GM12891 (cell line): ENCODE measurements around the gene PRR19.
"Not testable (repeated sequence)": the region's sequence is repeated elsewhere in the genome, so short reads cannot be mapped to it uniquely, and the experiment has no call there.

ENCODE experiments used
- DNase-seq: peaks from one replicate; pipeline ENCODE4 v3.0.0; 2011; ENCODE audit warnings: low spot score; ENCODE audit not compliant: insufficient read length
- FAIRE-seq: peaks from 2 replicates; lab custom pipeline; 2011; peaks lifted over from hg19 to GRCh38; lab: Jason Lieb, UNC
- PAX5 ChIP-seq: IDR thresholded peaks from 2 replicates; pipeline ENCODE4 v1.6.1; 2011; ENCODE audit warnings: low read length, moderate library complexity, mild to moderate bottlenecking; ENCODE audit not compliant: insufficient read depth, severe bottlenecking
- POLR2A ChIP-seq: IDR thresholded peaks from 2 replicates; pipeline ENCODE4 v1.6.1; 2011; ENCODE audit warnings: low read depth, low read length, control low read depth
- POLR2AphosphoS5 ChIP-seq: IDR thresholded peaks from 2 replicates; pipeline ENCODE4 v1.6.1; 2011; ENCODE audit warnings: low read depth, low read length, control low read depth
- POU2F2 ChIP-seq: IDR thresholded peaks from 2 replicates; pipeline ENCODE4 v1.6.1; 2011; ENCODE audit warnings: low read depth, mild to moderate bottlenecking, control low read depth, low read length, moderate library complexity
- SPI1 ChIP-seq: IDR thresholded peaks from 2 replicates; pipeline ENCODE4 v1.6.1; 2011; ENCODE audit warnings: low read depth, low read length, control low read depth
- TAF1 ChIP-seq: IDR thresholded peaks from 2 replicates; pipeline ENCODE4 v1.6.1; 2011; ENCODE audit warnings: low read depth, low read length, control low read depth

The PRR19 gene

DNA sequence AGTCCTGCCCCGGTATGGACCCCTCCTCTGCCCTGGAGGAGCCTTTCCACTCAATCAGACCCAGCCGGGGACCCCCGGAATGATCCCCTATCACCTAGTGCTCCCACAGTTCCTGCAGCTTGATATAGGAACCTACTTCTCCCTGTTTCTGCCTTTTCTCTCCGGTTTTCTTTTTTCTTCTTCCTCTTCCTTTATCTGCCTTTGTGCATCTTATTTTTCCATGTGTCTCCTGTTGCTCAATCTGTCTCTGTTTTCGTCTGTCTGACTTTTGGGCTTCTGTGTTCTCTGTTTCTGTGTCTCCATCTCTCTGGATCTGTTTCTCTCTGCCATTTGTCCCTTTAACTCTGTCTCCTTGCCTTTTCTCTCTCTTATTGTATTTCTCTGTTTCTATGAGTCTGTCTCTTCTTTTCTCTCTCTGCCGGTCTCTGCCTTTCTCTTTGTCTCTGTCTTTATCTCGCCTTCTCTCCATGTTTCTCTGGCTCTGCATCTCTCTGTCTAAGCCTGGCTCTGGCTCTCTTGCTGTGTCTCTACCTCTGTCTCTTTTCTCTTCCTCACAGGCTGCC, 33.5 kb downstream of the PRR19 start:
- no peak for FAIRE-seq
- DNase-seq = no peak
- TF ChIP-seq POU2F2 (no peak), TAF1 (no peak), PAX5 (no peak), POLR2A (no peak), POLR2AphosphoS5 (no peak), SPI1 (no peak)

DNA sequence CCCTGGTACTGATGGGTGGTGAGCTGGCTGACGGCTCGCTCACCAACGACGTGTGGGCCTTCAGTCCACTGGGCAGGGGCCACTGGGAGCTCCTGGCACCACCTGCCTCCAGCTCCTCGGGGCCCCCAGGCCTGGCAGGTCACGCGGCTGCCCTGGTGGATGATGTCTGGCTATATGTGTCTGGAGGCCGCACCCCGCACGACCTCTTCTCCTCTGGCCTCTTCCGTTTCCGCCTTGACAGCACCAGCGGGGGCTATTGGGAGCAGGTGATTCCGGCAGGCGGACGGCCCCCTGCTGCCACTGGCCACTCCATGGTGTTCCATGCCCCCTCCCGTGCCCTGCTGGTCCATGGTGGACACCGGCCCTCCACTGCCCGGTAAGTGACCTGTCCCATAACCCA, 34.0 kb downstream of the PRR19 start:
- no peak for DNase-seq
- no peak for FAIRE-seq
- TF ChIP-seq TAF1 = no peak
- TF ChIP-seq SPI1 = no peak
- no peak for TF ChIP-seq POLR2AphosphoS5
- no peak for TF ChIP-seq POLR2A
- TF ChIP-seq POU2F2 = no peak
- no peak for TF ChIP-seq PAX5

DNA sequence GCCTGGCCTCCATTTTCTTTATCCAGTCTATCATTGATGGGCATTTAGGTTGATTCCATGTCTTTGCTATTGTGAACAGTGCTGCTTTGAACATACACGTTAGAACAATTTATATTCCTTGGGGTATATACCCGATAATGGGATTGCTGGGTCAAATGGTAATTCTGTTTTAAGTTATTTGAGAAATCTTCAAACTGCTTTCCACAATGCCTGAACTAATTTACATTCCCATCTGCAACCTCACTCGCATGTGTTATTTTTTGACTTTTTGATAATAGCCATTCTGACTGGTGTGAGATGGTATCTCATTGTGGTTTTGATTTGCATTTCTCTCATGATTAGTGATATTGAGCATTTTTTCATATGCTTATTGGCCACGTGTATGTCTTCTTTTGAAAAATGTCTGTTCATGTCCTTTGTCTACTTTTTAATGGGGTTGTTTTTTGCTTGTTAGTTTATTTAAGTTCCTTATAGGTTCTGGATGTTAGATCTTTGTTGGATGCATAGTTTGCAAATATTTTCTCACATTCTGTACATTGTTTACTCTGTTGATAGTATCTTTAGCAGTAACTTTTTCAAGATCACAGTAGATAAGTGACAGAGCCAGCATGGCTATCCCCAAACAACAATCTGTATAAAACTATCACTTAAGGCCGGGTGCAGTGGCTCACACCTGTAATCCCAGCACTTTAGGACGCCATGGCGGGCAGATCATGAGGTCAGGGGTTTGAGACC, 37.4 kb downstream of the PRR19 start:
- DNase-seq, FAIRE-seq: not testable (repeated sequence)

DNA sequence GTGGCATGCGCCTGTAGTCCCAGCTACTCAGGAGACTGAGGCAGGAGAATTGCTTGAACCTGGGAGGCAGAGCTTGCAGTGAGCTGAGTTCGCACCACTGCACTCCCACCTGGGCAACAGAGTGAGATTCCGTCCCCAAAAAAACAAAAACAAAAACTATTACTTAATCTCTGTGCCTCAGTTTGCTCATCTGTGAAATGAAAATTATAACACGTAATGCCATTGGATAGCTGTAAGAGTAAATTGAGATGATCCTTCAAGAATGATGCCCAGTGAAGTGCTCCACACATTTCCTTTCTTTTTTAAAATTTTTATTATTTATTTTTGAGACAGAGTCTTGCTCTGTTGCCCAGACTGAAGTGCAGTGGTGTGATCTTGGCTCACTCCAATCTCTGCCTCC, 38.0 kb downstream of the PRR19 start:
- FAIRE-seq = not testable (repeated sequence)

DNA sequence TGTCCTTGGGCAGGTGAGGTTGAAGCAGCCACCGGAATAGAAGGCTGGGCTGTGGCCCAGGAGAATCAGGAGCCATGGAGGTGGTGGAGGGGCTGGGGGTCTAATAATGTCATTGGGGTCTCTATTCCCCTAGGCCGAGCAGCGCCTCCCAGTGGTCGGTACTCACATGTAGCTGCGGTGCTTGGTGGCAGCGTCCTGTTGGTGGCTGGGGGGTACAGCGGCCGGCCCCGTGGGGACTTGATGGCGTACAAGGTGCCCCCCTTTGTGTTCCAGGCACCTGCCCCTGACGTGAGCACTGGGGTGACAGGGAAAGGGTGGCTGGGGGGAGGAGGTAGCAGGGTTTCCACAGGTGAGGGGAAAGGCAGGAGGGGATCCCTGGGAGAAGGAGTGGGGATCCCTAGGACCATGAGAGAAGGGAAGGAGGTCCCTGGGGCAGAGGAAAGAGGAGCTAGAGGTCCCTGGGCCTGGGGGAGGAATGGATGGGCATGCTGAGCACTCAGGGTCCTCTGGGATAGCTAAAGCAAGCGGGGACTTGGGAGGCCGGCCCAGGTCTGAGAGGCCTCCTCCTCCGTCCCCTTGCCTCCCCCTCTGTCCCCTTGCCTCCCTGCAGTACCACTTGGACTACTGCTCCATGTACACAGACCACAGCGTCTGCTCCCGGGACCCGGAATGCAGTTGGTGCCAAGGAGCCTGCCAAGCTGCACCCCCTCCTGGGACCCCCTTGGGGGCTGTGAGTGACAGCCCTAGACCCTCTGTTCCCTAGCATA, 41.6 kb downstream of the PRR19 start:
- no peak for TF ChIP-seq TAF1
- no peak for TF ChIP-seq POLR2A
- no peak for TF ChIP-seq PAX5
- TF ChIP-seq POU2F2 = no peak
- TF ChIP-seq SPI1 = no peak
- TF ChIP-seq POLR2AphosphoS5 = no peak
- FAIRE-seq (no peak), DNase-seq (no peak)

More for the DNA sequence above, 38.0 kb downstream of the PRR19 start:
- DNase-seq = not testable (repeated sequence)

DNA sequence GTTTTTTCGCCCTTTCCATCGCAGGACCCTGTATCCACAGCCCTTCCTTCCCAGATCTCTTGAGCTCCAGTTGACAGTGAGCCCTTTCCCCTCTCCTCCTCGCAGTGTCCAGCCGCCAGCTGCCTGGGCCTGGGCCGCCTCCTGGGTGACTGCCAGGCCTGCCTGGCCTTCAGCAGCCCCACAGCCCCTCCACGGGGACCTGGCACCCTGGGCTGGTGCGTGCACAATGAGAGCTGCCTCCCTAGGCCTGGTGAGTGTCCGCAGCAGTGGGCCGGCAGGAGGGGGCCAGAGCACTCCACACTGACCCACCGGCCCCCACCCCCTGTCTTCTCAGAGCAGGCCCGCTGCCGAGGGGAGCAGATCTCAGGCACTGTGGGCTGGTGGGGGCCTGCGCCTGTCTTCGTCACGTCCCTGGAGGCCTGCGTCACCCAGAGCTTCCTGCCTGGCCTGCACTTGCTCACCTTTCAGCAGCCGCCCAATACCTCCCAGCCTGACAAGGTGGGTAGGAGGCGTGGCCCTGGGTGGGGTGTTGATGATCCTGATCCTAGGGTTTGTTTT, 42.5 kb downstream of the PRR19 start:
- no peak for TF ChIP-seq POU2F2
- TF ChIP-seq POLR2A = no peak
- no peak for TF ChIP-seq TAF1
- no peak for TF ChIP-seq PAX5
- no peak for TF ChIP-seq POLR2AphosphoS5
- TF ChIP-seq SPI1 = no peak
- DNase-seq (no peak), FAIRE-seq (no peak)

DNA sequence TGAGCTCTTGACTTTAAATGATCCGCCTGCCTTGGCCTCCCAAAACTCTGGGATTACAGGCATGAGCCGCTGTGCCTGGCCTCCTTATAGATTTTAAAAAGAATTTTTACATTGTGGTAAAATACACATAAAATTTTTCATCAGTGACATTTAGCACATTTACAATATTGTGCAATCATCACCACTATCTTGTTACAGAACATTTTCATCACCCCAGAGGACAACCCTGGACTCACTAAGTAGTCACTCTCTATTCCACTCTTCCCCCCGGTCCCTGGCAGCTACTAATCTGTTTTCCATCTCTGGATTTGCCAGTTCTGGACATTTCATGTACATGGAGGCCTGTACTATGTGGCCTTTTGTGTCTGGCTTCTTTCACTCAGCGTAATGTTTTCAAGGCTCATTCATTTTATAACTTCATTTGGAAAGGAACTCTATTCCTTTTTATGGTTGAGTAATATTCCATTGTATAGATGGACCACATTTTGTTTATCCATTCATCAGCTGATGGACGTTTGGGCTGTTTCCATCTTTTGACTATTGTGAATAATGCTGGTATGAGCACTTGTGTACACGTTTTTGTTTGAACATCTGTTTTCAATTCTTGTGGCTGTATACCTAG, 43.4 kb downstream of the PRR19 start:
- DNase-seq (no peak), FAIRE-seq (peak; percentile 33)
- TF ChIP-seq POLR2AphosphoS5 = no peak
- TF ChIP-seq POU2F2 = no peak
- no peak for TF ChIP-seq SPI1
- no peak for TF ChIP-seq TAF1

DNA sequence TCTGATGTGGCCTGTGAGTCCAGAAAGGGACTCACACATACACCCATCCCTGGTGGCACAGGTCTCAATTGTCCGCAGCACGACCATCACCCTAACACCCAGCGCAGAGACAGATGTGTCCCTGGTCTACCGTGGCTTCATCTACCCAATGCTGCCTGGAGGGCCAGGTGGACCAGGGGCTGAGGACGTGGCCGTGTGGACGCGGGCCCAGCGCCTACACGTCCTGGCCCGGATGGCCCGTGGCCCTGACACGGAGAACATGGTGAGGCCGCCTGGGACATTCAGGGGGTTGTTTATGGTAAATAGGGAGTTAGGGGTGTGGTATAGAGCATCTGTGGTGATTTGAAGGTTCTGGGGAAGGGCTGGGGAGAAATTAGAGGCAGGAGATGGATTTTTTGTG, 46.3 kb downstream of the PRR19 start:
- FAIRE-seq (no peak), DNase-seq (no peak)
- no peak for TF ChIP-seq SPI1
- TF ChIP-seq POLR2AphosphoS5 = no peak
- no peak for TF ChIP-seq POLR2A
- no peak for TF ChIP-seq TAF1
- TF ChIP-seq PAX5 = no peak
- no peak for TF ChIP-seq POU2F2

DNA sequence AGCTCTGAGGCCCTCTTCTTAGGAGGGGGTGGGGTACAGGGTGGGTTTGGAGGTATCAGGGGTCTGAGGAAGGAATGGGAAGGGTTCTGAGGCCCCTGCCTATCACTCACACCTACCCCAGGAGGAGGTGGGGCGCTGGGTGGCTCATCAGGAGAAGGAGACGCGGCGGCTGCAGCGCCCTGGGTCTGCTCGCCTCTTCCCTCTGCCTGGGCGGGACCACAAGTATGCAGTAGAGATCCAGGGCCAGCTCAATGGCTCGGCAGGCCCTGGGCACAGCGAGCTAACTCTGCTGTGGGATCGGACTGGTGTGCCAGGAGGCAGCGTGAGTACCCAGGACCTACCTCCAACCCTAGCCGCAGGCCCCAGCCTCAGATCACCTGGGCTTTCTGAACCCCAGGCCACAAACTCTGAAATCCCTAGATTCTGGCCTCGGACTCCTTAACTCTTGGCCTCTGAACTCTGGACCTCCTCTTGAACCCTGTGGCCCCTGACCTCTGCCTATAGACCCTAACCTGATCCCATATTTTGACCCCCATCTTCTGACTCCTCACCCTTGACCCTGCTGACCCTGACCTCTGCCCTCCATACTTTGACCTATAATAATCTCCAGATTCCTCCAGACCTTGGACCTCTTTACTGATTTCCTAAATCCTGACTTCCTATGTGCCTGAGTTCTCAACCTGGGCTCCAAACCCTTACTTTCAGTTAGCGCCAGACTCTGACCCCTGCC, 47.6 kb downstream of the PRR19 start:
- FAIRE-seq (no peak), DNase-seq (no peak)
- no peak for TF ChIP-seq PAX5
- no peak for TF ChIP-seq POLR2AphosphoS5
- no peak for TF ChIP-seq POU2F2
- TF ChIP-seq POLR2A = no peak
- no peak for TF ChIP-seq TAF1
- no peak for TF ChIP-seq SPI1
